ENCODE data around the gene HIPK4.
"Not testable (repeated sequence)": the region's sequence is repeated elsewhere in the genome, so short reads cannot be mapped to it uniquely, and the experiment has no call there.

Gene HIPK4

GRCh38 chr19:40390084-40390742 is at the start of gene HIPK4:
Gene HIPK4, minus strand, starts transcription at chr19:40390181. Its CDS starts 279 bp downstream, at chr19:40389902.
- in situ Hi-C loops (cut with MboI; ENCODE audit: low sequenced_read_pairs), result no loop called here

- in situ Hi-C loops (cut with MboI; ENCODE audit: low sequenced_read_pairs), result no loop called here
Observed at GRCh38 chr19:40438284-40438683, 48.3 kb upstream of the HIPK4 start.

GRCh38 chr19:40433391-40434216 is 43.6 kb upstream of the HIPK4 start:
- in situ Hi-C loops (cut with MboI; ENCODE audit: low sequenced_read_pairs), result no loop called here

- in situ Hi-C loops (cut with MboI; ENCODE audit: low sequenced_read_pairs), result not testable (repeated sequence)
Observed at GRCh38 chr19:40432760-40433159, 42.8 kb upstream of the HIPK4 start.

DNA sequence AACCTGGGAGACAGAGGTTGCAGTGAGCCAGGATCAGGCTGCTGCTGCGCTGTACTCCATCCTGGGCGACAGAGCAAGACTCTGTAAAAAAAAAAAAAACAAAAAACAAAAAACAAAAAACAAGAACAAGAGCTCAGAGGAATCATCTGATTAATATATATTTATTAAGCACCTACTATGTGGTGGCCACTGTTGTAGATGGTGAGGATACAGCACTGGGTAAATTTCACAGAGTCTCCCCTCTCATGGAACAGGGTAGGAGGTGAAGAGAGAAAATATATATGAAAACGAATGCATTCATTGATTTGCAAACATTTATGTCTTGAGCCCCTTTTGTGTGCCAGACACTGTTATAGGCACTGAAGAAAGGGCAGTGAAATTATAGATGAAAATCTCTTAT is 41.7 kb upstream of the HIPK4 start:
- in situ Hi-C loops (cut with MboI; ENCODE audit: low sequenced_read_pairs), result no loop called here

DNA sequence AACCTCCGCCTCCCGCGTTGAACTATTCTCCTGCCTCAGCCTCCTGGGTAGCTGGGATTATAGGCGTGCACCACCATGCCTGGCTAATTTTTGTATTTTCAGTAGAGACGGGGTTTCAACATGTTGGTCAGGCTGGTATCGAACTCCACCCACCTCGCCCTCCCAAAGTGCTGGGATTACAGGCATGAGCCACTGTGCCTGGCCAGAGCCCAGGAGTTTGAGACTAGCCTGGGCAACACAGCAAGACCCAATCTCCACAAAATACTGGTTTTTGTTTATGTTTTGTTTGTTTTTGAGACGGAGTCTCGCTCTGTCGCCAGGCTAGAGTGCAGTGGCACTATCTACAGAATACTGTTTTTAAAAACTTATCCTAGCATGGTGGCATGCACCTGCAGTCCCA is 40.3 kb upstream of the HIPK4 start:
- in situ Hi-C loops (cut with MboI; ENCODE audit: low sequenced_read_pairs), result not testable (repeated sequence)

- in situ Hi-C loops (cut with MboI; ENCODE audit: low sequenced_read_pairs), result not testable (repeated sequence)
Observed at GRCh38 chr19:40428197-40428596, 38.2 kb upstream of the HIPK4 start.

GRCh38 chr19:40425450-40426287 is 35.7 kb upstream of the HIPK4 start, which contains the start of gene SERTAD1:
Gene SERTAD1, minus strand, starts transcription at chr19:40425992. Its CDS starts 2,446 bp downstream, at chr19:40423546.
- in situ Hi-C loops (cut with MboI; ENCODE audit: low sequenced_read_pairs), result no loop called here

DNA sequence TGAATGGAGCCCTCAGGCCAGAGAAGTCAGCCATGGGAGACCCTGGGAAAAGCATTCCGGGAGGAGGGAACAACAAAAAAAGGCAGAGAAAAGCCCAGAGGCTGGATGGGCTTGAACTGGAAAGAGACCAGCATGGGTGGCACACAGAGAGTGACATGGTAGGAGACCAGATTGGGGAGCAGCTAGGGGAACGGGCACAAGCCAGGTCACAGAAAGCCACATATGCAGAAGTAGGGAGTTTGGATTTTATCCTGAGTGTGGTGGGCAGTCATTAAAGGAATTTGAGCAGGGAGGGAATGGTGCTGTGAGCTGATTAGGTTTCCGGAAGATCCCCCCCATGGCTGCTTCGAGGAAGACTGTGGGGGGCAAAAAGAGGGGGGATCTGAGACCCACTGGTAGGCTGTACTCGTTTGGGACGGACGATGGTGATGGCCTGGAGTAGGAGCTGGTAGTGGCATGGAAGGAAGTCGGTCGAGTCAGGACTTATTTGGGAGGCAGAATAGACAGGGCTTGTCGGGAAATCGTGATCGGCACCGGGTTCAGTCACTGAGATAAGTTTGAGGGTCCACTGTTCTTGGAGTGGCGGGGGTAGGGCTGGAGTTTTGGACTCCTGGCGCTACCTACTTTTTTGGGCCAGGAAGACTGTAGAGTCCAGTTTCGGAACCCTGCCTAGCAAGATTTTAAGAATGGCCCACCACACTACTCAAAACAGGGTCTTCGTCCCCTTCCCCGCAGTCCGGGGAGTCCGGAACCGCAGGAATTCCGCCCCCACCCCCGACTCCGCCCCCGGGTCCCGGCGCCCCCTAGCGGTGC is 34.9 kb upstream of the HIPK4 start:
- in situ Hi-C loops (cut with MboI; ENCODE audit: low sequenced_read_pairs), result no loop called here

DNA sequence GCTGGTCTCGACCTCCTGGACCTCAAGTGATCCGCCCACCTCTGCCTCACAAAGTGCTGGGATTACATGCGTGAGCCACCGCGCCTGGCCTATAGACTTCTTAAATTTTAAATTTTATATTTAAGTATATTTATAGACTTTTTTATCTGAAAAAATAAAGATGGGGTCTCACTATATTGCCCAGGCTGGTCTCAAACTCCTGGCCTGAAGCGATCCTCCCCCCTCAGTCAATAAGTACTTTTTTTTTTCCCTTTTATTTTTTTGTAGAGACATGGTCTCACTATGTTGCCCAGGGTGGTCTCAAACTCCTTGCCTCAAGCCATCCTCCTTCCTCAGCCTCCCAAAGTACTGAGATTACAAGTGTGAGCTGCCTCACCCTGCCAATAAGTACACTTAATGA is 34.0 kb upstream of the HIPK4 start:
- in situ Hi-C loops (cut with MboI; ENCODE audit: low sequenced_read_pairs), result no loop called here

- in situ Hi-C loops (cut with MboI; ENCODE audit: low sequenced_read_pairs), result no loop called here
Observed at GRCh38 chr19:40422748-40423566, 33.0 kb upstream of the HIPK4 start.

GRCh38 chr19:40421993-40422747 is 32.2 kb upstream of the HIPK4 start:
- in situ Hi-C loops (cut with MboI; ENCODE audit: low sequenced_read_pairs), result no loop called here

- in situ Hi-C loops (cut with MboI; ENCODE audit: low sequenced_read_pairs), result no loop called here
Observed at GRCh38 chr19:40420766-40421765, 31.1 kb upstream of the HIPK4 start.

DNA sequence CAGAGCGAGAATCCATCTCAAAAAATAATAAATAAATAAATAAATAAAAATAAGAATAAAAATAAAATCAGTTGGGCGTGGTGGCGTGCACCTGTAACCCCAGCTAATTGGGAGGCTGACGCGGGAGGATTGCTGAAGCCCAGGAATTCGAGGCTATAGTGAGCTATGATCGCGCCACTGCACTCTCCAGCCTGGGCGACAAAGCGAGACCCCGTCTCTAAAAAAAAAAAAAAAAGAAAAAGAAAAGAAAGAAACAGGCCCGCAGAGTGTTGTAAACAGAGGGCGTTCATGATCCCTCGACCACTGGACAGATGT is 30.4 kb upstream of the HIPK4 start:
- in situ Hi-C loops (cut with MboI; ENCODE audit: low sequenced_read_pairs), result no loop called here

- in situ Hi-C loops (cut with MboI; ENCODE audit: low sequenced_read_pairs), result no loop called here
Observed at GRCh38 chr19:40419780-40420179, 29.8 kb upstream of the HIPK4 start.

GRCh38 chr19:40419066-40419612 is 29.2 kb upstream of the HIPK4 start:
- in situ Hi-C loops (cut with MboI; ENCODE audit: low sequenced_read_pairs), result no loop called here

DNA sequence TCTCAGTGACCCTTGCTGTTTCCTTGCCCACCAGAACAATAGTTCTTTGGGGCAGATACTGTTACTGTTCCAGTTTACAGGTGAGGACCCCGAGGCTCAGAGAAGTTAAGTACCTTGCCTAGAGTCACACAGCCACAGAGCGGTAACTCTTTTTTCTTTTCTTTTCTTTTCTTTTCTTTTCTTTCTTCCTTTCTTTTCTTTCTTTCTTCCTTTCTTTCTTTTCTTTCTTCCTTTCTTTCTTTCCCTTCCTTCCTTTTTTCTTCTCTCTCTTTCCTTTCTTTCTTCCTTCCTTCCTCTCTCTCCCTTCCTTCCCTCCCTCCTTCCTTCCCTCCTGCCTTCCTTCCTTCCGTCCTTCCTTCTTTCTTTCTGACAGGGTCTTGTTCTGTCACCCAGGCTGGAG is 28.1 kb upstream of the HIPK4 start:
- in situ Hi-C loops (cut with MboI; ENCODE audit: low sequenced_read_pairs), result no loop called here

DNA sequence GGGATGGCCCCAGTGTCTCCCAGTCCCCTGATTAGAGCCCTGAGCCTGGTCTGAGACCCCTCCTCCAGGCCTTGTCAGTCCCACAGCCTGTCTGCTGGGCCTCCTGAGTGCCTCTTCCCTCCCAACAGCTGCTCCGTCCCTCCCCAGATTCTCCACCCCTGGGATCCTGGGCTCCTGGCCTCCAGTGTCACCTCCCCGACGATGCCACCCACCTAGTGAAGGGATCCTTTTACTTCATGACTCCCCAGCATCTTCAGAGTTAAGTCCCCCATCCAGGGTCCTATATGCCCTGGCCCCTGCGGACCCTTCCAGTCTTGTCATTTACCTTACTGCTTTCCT is 27.6 kb upstream of the HIPK4 start:
- in situ Hi-C loops (cut with MboI; ENCODE audit: low sequenced_read_pairs), result no loop called here
